Prostate gland (tissue), 2 donors: ENCODE results near the gene NDRG3. TPM values are rescaled to one million over a fixed set of nuclear protein-coding genes. Genes with fewer than 3 reads are reported as not detected.

Source experiments
- DNase-seq: peaks from one replicate; pipeline ENCODE4 v3.0.0-alpha.2; 2019; ENCODE audit warnings: low spot score
- H3K27ac ChIP-seq, 2 donors: fragments of 200-600 bp; sonication (generic); 2 replicates each; pipeline ENCODE4 v1.5.1; 2017 to 2019
- H3K27me3 ChIP-seq: fragments of 200-600 bp; sonication (generic); replicated peaks from 2 replicates; pipeline ENCODE4 v1.5.1; 2019; ENCODE audit not compliant: insufficient read depth
- H3K36me3 ChIP-seq, 2 donors: fragments of 200-600 bp; sonication (generic); 1 replicate in 1 of 2; 2 replicates in 1 of 2; pipeline versions ENCODE4 v1.5.1 to v1.8.1; 2017 to 2019
- H3K4me1 ChIP-seq: fragments of 200-600 bp; sonication (generic); replicated peaks from 2 replicates; pipeline ENCODE4 v1.5.1; 2019
- H3K4me3 ChIP-seq, 2 donors: fragments of 200-600 bp; sonication (generic); 2 replicates each; pipeline ENCODE4 v1.5.1; 2017 to 2019
- H3K9me3 ChIP-seq: fragments of 200-600 bp; sonication (generic); 2 replicates; pipeline ENCODE4 v1.5.1; 2017
- CTCF ChIP-seq, 4 experiments: fragments of 200-600 bp in 2 of 4; fragments of 450-650 bp in 2 of 4; sonication (generic) in 2 of 4; IDR thresholded peaks; 1 replicate in 3 of 4; 2 replicates in 1 of 4; pipeline ENCODE4 v1.5.1; 2016 to 2019; ENCODE audit warnings: antibody characterized with exemption in 4 of 4, mild to moderate bottlenecking in 2 of 4, moderate library complexity in 2 of 4
- POLR2A ChIP-seq: fragments of 450-650 bp; IDR thresholded peaks from one replicate; pipeline ENCODE4 v1.6.1; 2016; ENCODE audit warnings: antibody characterized with exemption, mild to moderate bottlenecking
- POLR2AphosphoS5 ChIP-seq: sonication (generic); formaldehyde crosslinking; IDR thresholded peaks from one replicate; pipeline ENCODE4 v1.6.1; 2017; ENCODE audit warnings: antibody characterized with exemption
- WGBS: methylation state at CpG from one replicate; pipeline ENCODE4 v1.1.5; 2018; 5-methylcytosine and 5-hydroxymethylcytosine counted together
- intact Hi-C: fragments of 100-400 bp; cut with DNase I; formaldehyde crosslinking; loops from one replicate; pipeline ENCODE4 v1.14.2; 2022
- total RNA-seq, 2 donors: library from RNA; depleted of rRNA; stranded (reverse); fragments of >200 nt; gene quantifications; one replicate each; pipeline ENCODE4 v1.1.0, GENCODE V29; 2016

The NDRG3 gene
- total RNA-seq, 2 donors from 2014 or later = 42.8 to 127 TPM

- WGBS = 71% methylated on average over 9 of the region's 9 CpGs
- no peaks in the 10 kb centered on the region for H3K4me1 ChIP-seq
- TF ChIP-seq CTCF (IDR thresholded peaks at IDR 0.05) = no peak
- no peak for TF ChIP-seq POLR2AphosphoS5
- no peak for TF ChIP-seq POLR2A
- no peaks in the 10 kb centered on the region for H3K27me3 ChIP-seq
- H3K4me3 ChIP-seq = no peak within 1 kb of the TSS
- no peaks in the 10 kb centered on the region for H3K9me3 ChIP-seq
- H3K27ac ChIP-seq = no peak within 1 kb of the TSS
- H3K36me3 ChIP-seq = no peaks in the 10 kb centered on the region
- no peak for DNase-seq
- intact Hi-C loops = no loop called here
Measured at GRCh38 chr20:36645998-36646397, 99.9 kb downstream of the NDRG3 start, which contains the start of gene SLA2. TSS of gene SLA2 (minus strand) at chr20:36646196. CDS start at chr20:36641335, 4,861 bp downstream.

- no peak overlapping the region for H3K4me3 ChIP-seq
- H3K9me3 ChIP-seq = no peaks in the 10 kb centered on the region
- DNase-seq = no peak
- H3K27me3 ChIP-seq = no peaks in the 10 kb centered on the region
- WGBS = 85% methylated on average over 7 of the region's 7 CpGs
- no peaks in the 10 kb centered on the region for H3K36me3 ChIP-seq
- intact Hi-C loops = no loop called here
- no peak overlapping the region for H3K27ac ChIP-seq
- TF ChIP-seq CTCF (IDR thresholded peaks at IDR 0.05) (no peak), POLR2A (no peak), POLR2AphosphoS5 (no peak)
- no peaks in the 10 kb centered on the region for H3K4me1 ChIP-seq
Measured at GRCh38 chr20:36645353-36645752, 100.5 kb downstream of the NDRG3 start.

- DNase-seq = no peak
- 83% methylated on average over 7 of the region's 7 CpGs for WGBS
- intact Hi-C loops = no loop called here
- Histone ChIP-seq H3K4me1 (no peaks in the 10 kb centered on the region), H3K36me3 (no peaks in the 10 kb centered on the region), H3K9me3 (no peaks in the 10 kb centered on the region), H3K4me3 (no peak overlapping the region), H3K27ac (no peak overlapping the region), H3K27me3 (no peaks in the 10 kb centered on the region)
- no peak for TF ChIP-seq POLR2AphosphoS5
- TF ChIP-seq POLR2A = no peak
- no peak for TF ChIP-seq CTCF (IDR thresholded peaks at IDR 0.05)
Measured at GRCh38 chr20:36644706-36645095, 101.2 kb downstream of the NDRG3 start.

- Histone ChIP-seq H3K36me3 (no peaks in the 10 kb centered on the region), H3K4me1 (no peaks in the 10 kb centered on the region), H3K27ac (no peak overlapping the region), H3K9me3 (no peaks in the 10 kb centered on the region), H3K4me3 (no peak overlapping the region), H3K27me3 (no peaks in the 10 kb centered on the region)
- WGBS = 78% methylated on average over 5 of the region's 5 CpGs
- DNase-seq = no peak
- TF ChIP-seq POLR2A (no peak), CTCF (IDR thresholded peaks at IDR 0.05) (no peak), POLR2AphosphoS5 (no peak)
- intact Hi-C loops = no loop called here
Measured at GRCh38 chr20:36644032-36644705, 101.7 kb downstream of the NDRG3 start.

GRCh38 chr20:36642136-36642535 lies 103.8 kb downstream of the NDRG3 start:
- Histone ChIP-seq H3K27ac (no peak overlapping the region), H3K4me1 (no peaks in the 10 kb centered on the region), H3K27me3 (no peaks in the 10 kb centered on the region), H3K9me3 (no peaks in the 10 kb centered on the region), H3K36me3 (no peaks in the 10 kb centered on the region), H3K4me3 (no peak overlapping the region)
- intact Hi-C loops = no loop called here
- TF ChIP-seq CTCF (IDR thresholded peaks at IDR 0.05) = no peak
- no peak for TF ChIP-seq POLR2AphosphoS5
- no peak for TF ChIP-seq POLR2A
- DNase-seq = no peak
- WGBS = 81% methylated on average over 6 of the region's 6 CpGs
